GM12878 (cell line): Measurements from ENCODE around the gene ICE1. TPM values are rescaled to one million over a fixed set of nuclear protein-coding genes. Genes with fewer than 3 reads are reported as not detected.

Source experiments
- FOXM1 ChIP-seq: IDR thresholded peaks from 2 replicates; pipeline ENCODE4 v1.6.1; 2012; ENCODE audit warnings: low read depth, mild to moderate bottlenecking, inconsistent platforms, low read length, moderate library complexity
- HDAC2 ChIP-seq: fragments of 200-600 bp; sonication (generic); IDR thresholded peaks from 2 replicates; pipeline ENCODE4 v1.6.1; 2017
- IKZF2 ChIP-seq, 2 experiments: fragments of 450-650 bp; IDR thresholded peaks; 2 replicates each; pipeline ENCODE4 v1.6.1; 2017; ENCODE audit warnings: mild to moderate bottlenecking in 2 of 2, moderate library complexity in 2 of 2
- NKRF ChIP-seq: fragments of 450-650 bp; conservative IDR thresholded peaks from 2 replicates; pipeline ENCODE4 v1.6.1; 2017; ENCODE audit warnings: mild to moderate bottlenecking, moderate library complexity
- PBX3 ChIP-seq: IDR thresholded peaks from 2 replicates; pipeline ENCODE4 v1.6.1; 2011; ENCODE audit warnings: mild to moderate bottlenecking, low read depth, low read length, moderate library complexity; ENCODE audit not compliant: insufficient replicate concordance
- REST ChIP-seq: IDR thresholded peaks from 2 replicates; pipeline ENCODE4 v1.6.1; 2012; ENCODE audit warnings: mild to moderate bottlenecking, low read depth, low read length
- SKIL ChIP-seq: fragments of 450-650 bp; IDR thresholded peaks from 2 replicates; pipeline ENCODE4 v1.6.1; 2017; ENCODE audit warnings: mild to moderate bottlenecking, low read depth, inconsistent platforms; ENCODE audit not compliant: poor library complexity, severe bottlenecking
- TBL1XR1 ChIP-seq: IDR thresholded peaks from 2 replicates; pipeline ENCODE4 v1.6.1; 2012; ENCODE audit warnings: low read depth, low read length, improper control_type of control experiment
- ZNF217 ChIP-seq: fragments of 450-650 bp; IDR thresholded peaks from 2 replicates; pipeline ENCODE4 v1.6.1; 2017; ENCODE audit warnings: antibody characterized with exemption, mild to moderate bottlenecking
- polyA plus RNA-seq, 11 experiments: library from polyadenylated mRNA; depleted of rRNA in 4 of 11; unstranded in 6 of 11; stranded (reverse) in 5 of 11; fragments of >200 nt; fragmentation: Nextera tagmentation in 4 of 11; fragmentation: Illumina TruSeq in 1 of 11; extraction: Ambion mirVana in 4 of 11; extraction: Trizol in 1 of 11; gene quantifications; 1 replicate in 1 of 11; 2 replicates in 10 of 11; pipeline versions ENCODE4 v1.2.1 to v1.2.3, GENCODE V29; 2011 to 2016; ENCODE audit warnings: inconsistent platforms in 2 of 11, missing spikeins in 2 of 11, low read depth in 1 of 11
- total RNA-seq, 4 experiments: library from RNA; depleted of rRNA in 3 of 4; stranded (reverse); fragments of >200 nt in 3 of 4; fragmentation: Illumina TruSeq in 1 of 4; extraction: Trizol in 1 of 4; gene quantifications; 2 replicates each; pipeline versions ENCODE4 v1.2.1 to v1.2.3, GENCODE V29; 2013 to 2021

Gene ICE1
- total and polyA plus RNA-seq, 10 of the 15 experiments (the other 5 are each of a cell fraction or from before 2014, with no cell fraction given) = 3.8 to 31.4 (median 18.9) TPM

- TF ChIP-seq SKIL = peak; percentile 50
- TF ChIP-seq REST = no peak
- 0 out of 2 replicates have a peak, but pooled peaks have one; percentile 10 for TF ChIP-seq FOXM1
- peak; percentile 29 to 52; a peak in 3 of 4 replicates for TF ChIP-seq IKZF2 (IDR thresholded peaks at IDR 0.05)
- peak; percentile 84 for TF ChIP-seq NKRF
- TF ChIP-seq PBX3 = no peak
- TF ChIP-seq HDAC2 = no peak
- TF ChIP-seq TBL1XR1 = no peak
- TF ChIP-seq ZNF217 = no peak
- TF ChIP-seq, all 136 proteins: peak for 62
These were observed at the start of gene ICE1 (continued) for GRCh38 chr5:5421961-5422818.
